OCI-LY1 (cell line): ENCODE measurements around the gene SLC2A9.

ENCODE experiments used
- CTCF ChIP-seq: fragments of 200-600 bp; sonication (generic), shearing (Covaris generic); IDR thresholded peaks from 2 replicates; pipeline ENCODE4 v1.5.1; 2017; ENCODE audit warnings: mild to moderate bottlenecking, antibody characterized with exemption, low read length, moderate library complexity, mixed read lengths
- EZH2 ChIP-seq: fragments of 200-600 bp; sonication (generic), shearing (Covaris generic); IDR thresholded peaks from 2 replicates; pipeline ENCODE4 v1.8.0; 2017; ENCODE audit warnings: borderline replicate concordance, mixed run types, mild to moderate bottlenecking, antibody characterized with exemption, low read length, moderate library complexity, mixed read lengths

DNA sequence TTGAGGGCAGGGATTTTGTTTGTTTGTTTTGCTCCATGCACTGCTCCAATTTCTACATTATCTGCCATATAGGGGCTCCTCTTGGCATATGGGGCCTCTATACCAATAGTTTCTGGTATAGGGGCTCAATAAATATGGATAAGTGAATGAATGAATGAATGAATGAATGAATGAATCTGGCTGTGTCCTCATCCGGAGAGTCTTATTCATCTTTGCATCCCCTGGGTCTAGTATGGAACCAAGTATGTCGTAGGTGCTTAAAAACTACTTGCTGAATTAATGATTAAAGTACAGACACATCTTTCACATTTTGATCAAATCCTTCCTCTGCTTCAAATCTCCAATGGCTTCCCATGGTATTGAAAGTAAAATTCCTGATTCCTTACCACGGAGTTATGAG is 159.7 kb downstream of the SLC2A9 start:
- TF ChIP-seq CTCF (no peak), EZH2 (no peak)
